OCI-LY7 (cell line): ENCODE data around the gene ADGRG4.

Experiments used
- CTCF ChIP-seq: fragments of 200-600 bp; sonication (generic); conservative IDR thresholded peaks from 2 replicates; pipeline ENCODE4 v1.5.1; 2014; ENCODE audit warnings: mild to moderate bottlenecking, antibody characterized with exemption, low read length, moderate library complexity, mixed read lengths
- EZH2phosphoT487 ChIP-seq: fragments of 200-600 bp; sonication (generic); IDR thresholded peaks from 2 replicates; pipeline ENCODE4 v1.6.1; 2018; ENCODE audit warnings: low read depth, borderline replicate concordance, mild to moderate bottlenecking, mixed run types, antibody characterized with exemption, low read length, moderate library complexity, mixed read lengths

DNA sequence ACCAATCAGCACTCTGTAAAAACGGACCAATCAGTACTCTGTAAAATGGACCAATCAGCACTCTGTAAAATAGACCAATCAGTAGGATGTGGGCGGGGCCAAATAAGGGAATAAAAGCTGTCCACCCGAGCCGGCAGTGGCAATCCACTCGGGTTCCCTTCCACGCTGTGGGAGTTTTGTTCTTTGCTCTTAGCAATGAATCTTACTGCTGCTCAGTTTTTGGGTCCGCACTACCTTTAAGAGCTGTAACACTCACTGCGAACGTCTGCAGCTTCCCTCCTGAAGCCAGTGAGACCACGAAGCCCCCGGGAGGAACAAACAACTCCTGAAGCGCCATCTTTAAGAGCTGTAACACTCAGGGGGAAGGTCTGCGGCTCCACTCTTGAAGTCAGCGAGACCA, 120.6 kb downstream of the ADGRG4 start:
- no peak for TF ChIP-seq CTCF
- TF ChIP-seq EZH2phosphoT487: no peak
